RWPE2 (cell line): ENCODE results near the gene MIGA1.

ENCODE experiments used
- ATAC-seq: fragments of 200-7000 bp; cut with Tn5 transposase; 3 replicates; pipeline ENCODE4 v1.9.1; 2021; ENCODE audit warnings: low read depth
- DNase-seq: peaks from one replicate; pipeline ENCODE4 v3.0.0-alpha.2; 2020; ENCODE audit warnings: low spot score
- H3K27ac ChIP-seq: fragments of 450-650 bp; 2 replicates; pipeline ENCODE4 v1.5.1; 2017; ENCODE audit warnings: mild to moderate bottlenecking; ENCODE audit not compliant: poor library complexity, severe bottlenecking
- H3K27me3 ChIP-seq: fragments of 250-450 bp; sonication (Bioruptor Pico); 2 replicates; pipeline ENCODE4 v1.5.1; 2021; ENCODE audit warnings: mild to moderate bottlenecking, moderate library complexity; ENCODE audit not compliant: insufficient read depth, poor library complexity, severe bottlenecking
- H3K36me3 ChIP-seq: fragments of 250-450 bp; sonication (Bioruptor Pico); 2 replicates; pipeline ENCODE4 v1.5.1; 2020; ENCODE audit warnings: low read depth, mild to moderate bottlenecking, moderate library complexity
- H3K4me1 ChIP-seq: fragments of 250-450 bp; sonication (Bioruptor Pico); 2 replicates; pipeline ENCODE4 v1.5.1; 2021; ENCODE audit warnings: mild to moderate bottlenecking, moderate library complexity; ENCODE audit not compliant: insufficient read depth, poor library complexity, severe bottlenecking
- H3K4me3 ChIP-seq: fragments of 250-450 bp; sonication (Bioruptor Pico); 2 replicates; pipeline ENCODE4 v1.5.1; 2021; ENCODE audit warnings: mild to moderate bottlenecking, moderate library complexity; ENCODE audit not compliant: severe bottlenecking
- H3K9me3 ChIP-seq: fragments of 250-450 bp; sonication (Bioruptor Pico); 2 replicates; pipeline ENCODE4 v1.5.1; 2021; ENCODE audit warnings: mild to moderate bottlenecking, moderate library complexity; ENCODE audit not compliant: severe bottlenecking
- CTCF ChIP-seq: fragments of 450-650 bp; IDR thresholded peaks from one replicate; pipeline ENCODE4 v1.5.1; 2017; ENCODE audit warnings: mild to moderate bottlenecking, moderate library complexity; ENCODE audit not compliant: poor library complexity, severe bottlenecking

The MIGA1 gene

GRCh38 chr1:77859248-77859647, 79.8 kb downstream of the MIGA1 start:
- ATAC-seq = no peak
- TF ChIP-seq CTCF = no peak
- peaks cover 3% of the 10 kb centered on the region for H3K9me3 ChIP-seq

GRCh38 chr1:77866296-77866695, 86.8 kb downstream of the MIGA1 start:
- H3K9me3 ChIP-seq = no peaks in the 10 kb centered on the region
- H3K4me1 ChIP-seq = no peaks in the 10 kb centered on the region
- peaks cover 14% of the 10 kb centered on the region for H3K36me3 ChIP-seq
- DNase-seq (no peak), ATAC-seq (0 out of 3 replicates have a peak, but pooled peaks have one; percentile 23)
- TF ChIP-seq CTCF = no peak
- H3K27me3 ChIP-seq = no peaks in the 10 kb centered on the region
- H3K4me3 ChIP-seq = no peak overlapping the region
- no peak overlapping the region for H3K27ac ChIP-seq

More at GRCh38 chr1:77859248-77859647, 79.8 kb downstream of the MIGA1 start:
- no peaks in the 10 kb centered on the region for H3K27me3 ChIP-seq
- H3K36me3 ChIP-seq = peaks cover 12% of the 10 kb centered on the region
- no peak overlapping the region for H3K4me3 ChIP-seq
- H3K27ac ChIP-seq = no peak overlapping the region
- no peaks in the 10 kb centered on the region for H3K4me1 ChIP-seq
- DNase-seq = no peak

GRCh38 chr1:77872645-77873044, 93.2 kb downstream of the MIGA1 start:
- peaks cover 10% of the 10 kb centered on the region for H3K36me3 ChIP-seq
- no peaks in the 10 kb centered on the region for H3K9me3 ChIP-seq
- no peak overlapping the region for H3K4me3 ChIP-seq
- peaks cover 15% of the 10 kb centered on the region for H3K4me1 ChIP-seq
- no peaks in the 10 kb centered on the region for H3K27me3 ChIP-seq
- H3K27ac ChIP-seq = no peak overlapping the region
- TF ChIP-seq CTCF = no peak
- DNase-seq (no peak), ATAC-seq (no peak)

GRCh38 chr1:77873461-77873860, 94.0 kb downstream of the MIGA1 start:
- H3K36me3 ChIP-seq = peaks cover 4% of the 10 kb centered on the region
- no peak overlapping the region for H3K4me3 ChIP-seq
- no peak for ATAC-seq
- TF ChIP-seq CTCF = no peak
- H3K27me3 ChIP-seq = no peaks in the 10 kb centered on the region
- no peaks in the 10 kb centered on the region for H3K9me3 ChIP-seq
- DNase-seq = no peak
- peak overlapping the region; percentile 79 for H3K27ac ChIP-seq
- H3K4me1 ChIP-seq = peaks cover 15% of the 10 kb centered on the region

GRCh38 chr1:77874804-77875445, 95.5 kb downstream of the MIGA1 start:
- Histone ChIP-seq H3K4me1 (peaks cover 15% of the 10 kb centered on the region), H3K27ac (peak overlapping the region; percentile 79), H3K36me3 (no peaks in the 10 kb centered on the region; the same call in none of the 2 replicates), H3K9me3 (no peaks in the 10 kb centered on the region), H3K27me3 (no peaks in the 10 kb centered on the region), H3K4me3 (no peak overlapping the region)
- TF ChIP-seq CTCF = no peak
- peak; percentile 99 for ATAC-seq
- no peak for DNase-seq
